ENCODE data around the gene TOPAZ1. TPM values are rescaled to one million over a fixed set of nuclear protein-coding genes. Genes with fewer than 3 reads are reported as not detected.

TOPAZ1 gene
- total RNA-seq, 4 donors from 2014 or later = not detected

DNA sequence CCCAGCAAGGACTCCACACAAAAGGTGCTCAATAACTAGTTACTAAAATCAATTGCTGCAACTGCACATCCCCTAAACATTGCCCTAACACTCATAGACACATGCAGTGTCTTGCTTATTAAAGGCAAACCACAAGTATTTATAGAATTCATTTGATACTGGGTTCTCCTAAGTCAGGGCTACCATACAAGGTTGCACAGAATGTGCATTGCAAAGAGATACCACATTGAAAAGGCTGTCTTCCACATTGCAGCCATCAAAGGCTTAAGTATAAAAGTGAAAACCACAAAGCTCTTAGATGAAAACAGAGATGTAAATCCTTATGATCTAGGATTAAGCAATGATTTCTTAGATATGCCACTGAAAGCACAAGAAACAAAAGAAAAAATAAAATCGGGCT lies 33.6 kb upstream of the TOPAZ1 start:
- Histone ChIP-seq H3K4me1 (no peaks in the 10 kb centered on the region), H3K4me3 (no peak overlapping the region), H3K36me3 (no peaks in the 10 kb centered on the region), H3K27ac (replicated peaks in 1 of 4) (no peak overlapping the region), H3K9me3 (no peaks in the 10 kb centered on the region), H3K27me3 (peaks cover 0 to 5% (median 0%) of the 10 kb centered on the region in 4 donors)
- no peak for DNase-seq (ENCODE audit: extremely low spot score)
- TF ChIP-seq POLR2AphosphoS5 (IDR thresholded peaks at IDR 0.05) = no peak
- no peak for TF ChIP-seq POLR2A (IDR thresholded peaks at IDR 0.05; ENCODE audit: low read depth)
- TF ChIP-seq EP300 (IDR thresholded peaks at IDR 0.05) = no peak
- TF ChIP-seq, protein P1, sequence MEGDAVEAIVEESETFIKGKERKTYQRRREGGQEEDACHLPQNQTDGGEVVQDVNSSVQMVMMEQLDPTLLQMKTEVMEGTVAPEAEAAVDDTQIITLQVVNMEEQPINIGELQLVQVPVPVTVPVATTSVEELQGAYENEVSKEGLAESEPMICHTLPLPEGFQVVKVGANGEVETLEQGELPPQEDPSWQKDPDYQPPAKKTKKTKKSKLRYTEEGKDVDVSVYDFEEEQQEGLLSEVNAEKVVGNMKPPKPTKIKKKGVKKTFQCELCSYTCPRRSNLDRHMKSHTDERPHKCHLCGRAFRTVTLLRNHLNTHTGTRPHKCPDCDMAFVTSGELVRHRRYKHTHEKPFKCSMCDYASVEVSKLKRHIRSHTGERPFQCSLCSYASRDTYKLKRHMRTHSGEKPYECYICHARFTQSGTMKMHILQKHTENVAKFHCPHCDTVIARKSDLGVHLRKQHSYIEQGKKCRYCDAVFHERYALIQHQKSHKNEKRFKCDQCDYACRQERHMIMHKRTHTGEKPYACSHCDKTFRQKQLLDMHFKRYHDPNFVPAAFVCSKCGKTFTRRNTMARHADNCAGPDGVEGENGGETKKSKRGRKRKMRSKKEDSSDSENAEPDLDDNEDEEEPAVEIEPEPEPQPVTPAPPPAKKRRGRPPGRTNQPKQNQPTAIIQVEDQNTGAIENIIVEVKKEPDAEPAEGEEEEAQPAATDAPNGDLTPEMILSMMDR (IDR thresholded peaks at IDR 0.05) = no peak
- intact Hi-C loops (cut with DNase I) = no loop called here
- WGBS = 72% methylated on average over 1 of the region's 1 CpG

GRCh38 chr3:44208568-44208967 lies 33.1 kb upstream of the TOPAZ1 start:
- no peak overlapping the region for H3K27ac ChIP-seq (replicated peaks in 1 of 4)
- H3K9me3 ChIP-seq = no peaks in the 10 kb centered on the region
- intact Hi-C loops (cut with DNase I) = no loop called here
- peaks cover 0 to 5% (median 0%) of the 10 kb centered on the region in 4 donors for H3K27me3 ChIP-seq
- no peaks in the 10 kb centered on the region for H3K36me3 ChIP-seq
- H3K4me3 ChIP-seq = no peak overlapping the region
- no peaks in the 10 kb centered on the region for H3K4me1 ChIP-seq
- DNase-seq (ENCODE audit: extremely low spot score) = no peak
- TF ChIP-seq POLR2AphosphoS5 (IDR thresholded peaks at IDR 0.05) (no peak), POLR2A (IDR thresholded peaks at IDR 0.05; ENCODE audit: low read depth) (no peak), EP300 (IDR thresholded peaks at IDR 0.05) (no peak)
- TF ChIP-seq, protein P1 (IDR thresholded peaks at IDR 0.05) = no peak

GRCh38 chr3:44210967-44211366 lies 30.7 kb upstream of the TOPAZ1 start:
- intact Hi-C loops (cut with DNase I) = no loop called here
- no peaks in the 10 kb centered on the region for H3K4me1 ChIP-seq
- H3K27ac ChIP-seq (replicated peaks in 1 of 4) = no peak overlapping the region
- no peak for DNase-seq (ENCODE audit: extremely low spot score)
- peaks cover 0 to 5% (median 0%) of the 10 kb centered on the region in 4 donors for H3K27me3 ChIP-seq
- TF ChIP-seq POLR2AphosphoS5 (IDR thresholded peaks at IDR 0.05) = no peak
- TF ChIP-seq, protein P1 (IDR thresholded peaks at IDR 0.05) = no peak
- no peak for TF ChIP-seq EP300 (IDR thresholded peaks at IDR 0.05)
- no peak for TF ChIP-seq POLR2A (IDR thresholded peaks at IDR 0.05; ENCODE audit: low read depth)
- H3K9me3 ChIP-seq = peaks cover 0 to 5% (median 1%) of the 10 kb centered on the region in 4 donors
- H3K4me3 ChIP-seq = no peak overlapping the region
- H3K36me3 ChIP-seq = no peaks in the 10 kb centered on the region

DNA sequence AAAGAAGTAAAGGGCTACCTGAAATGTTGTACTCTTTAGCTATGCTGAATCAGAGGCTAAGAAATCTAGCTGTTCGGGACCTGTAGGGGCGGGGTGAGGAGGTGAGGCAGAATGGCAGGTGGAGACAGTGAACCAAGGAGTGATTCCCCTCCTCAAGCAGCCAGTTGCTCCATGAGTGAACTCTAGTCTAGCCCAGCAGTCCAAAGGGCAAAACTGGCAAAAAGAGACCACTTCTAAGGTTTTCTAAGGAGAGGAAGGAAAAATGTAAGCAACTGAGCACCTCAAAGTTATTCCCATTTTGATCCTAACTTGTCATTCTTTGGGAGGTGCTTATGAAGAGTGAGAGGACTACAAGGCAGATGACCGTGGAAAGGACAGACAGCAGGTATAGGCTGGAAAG lies 19.3 kb upstream of the TOPAZ1 start:
- 71% methylated on average over 3 of the region's 3 CpGs for WGBS

GRCh38 chr3:44223299-44223698 lies 18.4 kb upstream of the TOPAZ1 start:
- H3K27me3 ChIP-seq = peaks cover 0 to 5% (median 0%) of the 10 kb centered on the region in 4 donors
- no peaks in the 10 kb centered on the region for H3K36me3 ChIP-seq
- DNase-seq (ENCODE audit: extremely low spot score) = no peak
- TF ChIP-seq POLR2AphosphoS5 (IDR thresholded peaks at IDR 0.05) = no peak
- TF ChIP-seq POLR2A (IDR thresholded peaks at IDR 0.05; ENCODE audit: low read depth) = no peak
- TF ChIP-seq, protein P1 (IDR thresholded peaks at IDR 0.05) = no peak
- no peak for TF ChIP-seq EP300 (IDR thresholded peaks at IDR 0.05)
- H3K4me1 ChIP-seq = no peaks in the 10 kb centered on the region
- no peaks in the 10 kb centered on the region for H3K9me3 ChIP-seq
- no peak overlapping the region for H3K4me3 ChIP-seq
- intact Hi-C loops (cut with DNase I) = no loop called here
- H3K27ac ChIP-seq (replicated peaks in 1 of 4) = no peak overlapping the region
- 66% methylated on average over 5 of the region's 5 CpGs for WGBS

More for the DNA sequence above, 19.3 kb upstream of the TOPAZ1 start:
- no peaks in the 10 kb centered on the region for H3K36me3 ChIP-seq
- no peaks in the 10 kb centered on the region for H3K4me1 ChIP-seq
- H3K4me3 ChIP-seq = no peak overlapping the region
- no peaks in the 10 kb centered on the region for H3K9me3 ChIP-seq
- intact Hi-C loops (cut with DNase I) = no loop called here
- DNase-seq (ENCODE audit: extremely low spot score) = no peak
- TF ChIP-seq POLR2A (IDR thresholded peaks at IDR 0.05; ENCODE audit: low read depth) = no peak
- peaks cover 0 to 5% (median 0%) of the 10 kb centered on the region in 4 donors for H3K27me3 ChIP-seq
- no peak overlapping the region for H3K27ac ChIP-seq (replicated peaks in 1 of 4)

Data from esophagus muscularis mucosa (tissue), 4 donors.